Ovary (tissue), 3 donors: ENCODE measurements around the gene ADD1.
"Not testable (repeated sequence)": the region's sequence is repeated elsewhere in the genome, so short reads cannot be mapped to it uniquely, and the experiment has no call there.

Experiments used
- EP300 ChIP-seq: sonication (generic); formaldehyde crosslinking; IDR thresholded peaks from one replicate; pipeline ENCODE4 v1.6.1; 2017; ENCODE audit warnings: antibody characterized with exemption
- POLR2A ChIP-seq: fragments of 450-650 bp; IDR thresholded peaks from one replicate; pipeline ENCODE4 v1.6.1; 2017; ENCODE audit warnings: antibody characterized with exemption, mild to moderate bottlenecking, moderate library complexity
- TF ChIP-seq, protein P1 (sequence below), 3 donors: fragments of 450-650 bp in 2 of 3; fragments of 200-600 bp in 1 of 3; IDR thresholded peaks; one replicate each; pipeline versions ENCODE4 v1.5.1 to v1.8.0; 2016 to 2022; ENCODE audit warnings: antibody characterized with exemption in 3 of 3, mild to moderate bottlenecking in 1 of 3
- donor health status: DM: no; HTN: no; CAD: no.

DNA sequence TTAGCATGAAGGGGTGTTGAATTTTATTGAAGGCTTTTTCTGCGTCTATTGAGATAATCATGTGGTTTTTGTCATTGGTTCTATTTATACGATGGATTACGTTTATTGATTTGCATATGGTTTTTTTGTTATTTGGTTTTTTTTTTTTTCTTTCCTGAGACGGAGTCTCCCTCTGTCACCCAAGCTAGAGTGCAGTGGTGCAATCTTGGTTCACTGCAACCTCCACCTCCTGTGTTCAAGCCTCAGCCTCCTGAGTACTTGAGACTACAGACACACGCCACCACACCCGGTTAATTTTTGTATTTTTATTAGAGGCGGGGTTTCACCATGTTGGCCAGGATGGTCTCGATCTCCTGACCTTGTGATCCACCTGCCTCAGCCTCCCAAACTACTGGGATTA, 75.1 kb downstream of the ADD1 start:
- not testable (repeated sequence) for TF ChIP-seq POLR2A, EP300
- TF ChIP-seq, protein P1, sequence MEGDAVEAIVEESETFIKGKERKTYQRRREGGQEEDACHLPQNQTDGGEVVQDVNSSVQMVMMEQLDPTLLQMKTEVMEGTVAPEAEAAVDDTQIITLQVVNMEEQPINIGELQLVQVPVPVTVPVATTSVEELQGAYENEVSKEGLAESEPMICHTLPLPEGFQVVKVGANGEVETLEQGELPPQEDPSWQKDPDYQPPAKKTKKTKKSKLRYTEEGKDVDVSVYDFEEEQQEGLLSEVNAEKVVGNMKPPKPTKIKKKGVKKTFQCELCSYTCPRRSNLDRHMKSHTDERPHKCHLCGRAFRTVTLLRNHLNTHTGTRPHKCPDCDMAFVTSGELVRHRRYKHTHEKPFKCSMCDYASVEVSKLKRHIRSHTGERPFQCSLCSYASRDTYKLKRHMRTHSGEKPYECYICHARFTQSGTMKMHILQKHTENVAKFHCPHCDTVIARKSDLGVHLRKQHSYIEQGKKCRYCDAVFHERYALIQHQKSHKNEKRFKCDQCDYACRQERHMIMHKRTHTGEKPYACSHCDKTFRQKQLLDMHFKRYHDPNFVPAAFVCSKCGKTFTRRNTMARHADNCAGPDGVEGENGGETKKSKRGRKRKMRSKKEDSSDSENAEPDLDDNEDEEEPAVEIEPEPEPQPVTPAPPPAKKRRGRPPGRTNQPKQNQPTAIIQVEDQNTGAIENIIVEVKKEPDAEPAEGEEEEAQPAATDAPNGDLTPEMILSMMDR (IDR thresholded peaks at IDR 0.05): not testable (repeated sequence)
